WTC11 (cell line): ENCODE measurements around the gene GFY.

Experiments used
- CBFB ChIP-seq: sonication (generic); formaldehyde crosslinking; IDR thresholded peaks from 2 replicates; pipeline ENCODE4 v1.8.1; 2022; ENCODE audit warnings: mild to moderate bottlenecking, low read depth, missing genetic modification reagents
- ELF4 ChIP-seq: sonication (generic); formaldehyde crosslinking; IDR thresholded peaks from 2 replicates; pipeline ENCODE4 v1.8.1; 2022; ENCODE audit warnings: low read depth, mild to moderate bottlenecking, moderate library complexity, missing genetic modification reagents
- ETV6 ChIP-seq: sonication (generic); formaldehyde crosslinking; IDR thresholded peaks from 2 replicates; pipeline ENCODE4 v1.8.1; 2022; ENCODE audit warnings: mild to moderate bottlenecking, missing genetic modification reagents
- GABPB1 ChIP-seq: sonication (generic); formaldehyde crosslinking; IDR thresholded peaks from 2 replicates; pipeline ENCODE4 v1.8.1; 2023; ENCODE audit warnings: mild to moderate bottlenecking, missing genetic modification reagents
- GTF2I ChIP-seq: fragments of 250-450 bp; sonication (Bioruptor Pico); conservative IDR thresholded peaks from 2 replicates; pipeline ENCODE4 v1.4.0; 2021; ENCODE audit warnings: mild to moderate bottlenecking
- NR2C2 ChIP-seq: sonication (generic); formaldehyde crosslinking; IDR thresholded peaks from 2 replicates; pipeline ENCODE4 v1.8.0; 2022; ENCODE audit warnings: mild to moderate bottlenecking, missing genetic modification reagents
- NR3C1 ChIP-seq: sonication (generic); formaldehyde crosslinking; conservative IDR thresholded peaks from 2 replicates; pipeline ENCODE4 v1.8.1; 2023; ENCODE audit warnings: low read depth, mild to moderate bottlenecking, missing genetic modification reagents
- OVOL2 ChIP-seq: fragments of 250-450 bp; sonication (Bioruptor Pico); IDR thresholded peaks from 2 replicates; pipeline ENCODE4 v1.9.0; 2021; ENCODE audit warnings: mild to moderate bottlenecking, borderline replicate concordance
- ZNF317 ChIP-seq: sonication (generic); formaldehyde crosslinking; IDR thresholded peaks from 2 replicates; pipeline ENCODE4 v1.8.1; 2023; ENCODE audit warnings: low read depth, mild to moderate bottlenecking, moderate library complexity, missing genetic modification reagents, borderline replicate concordance
- TF ChIP-seq, protein P1 (sequence below): fragments of 250-450 bp; sonication (Bioruptor Pico); IDR thresholded peaks from 2 replicates; pipeline ENCODE4 v1.9.0; 2021; ENCODE audit warnings: mild to moderate bottlenecking
- TF ChIP-seq, protein P2 (sequence below): sonication (generic); formaldehyde crosslinking; IDR thresholded peaks from 2 replicates; pipeline ENCODE4 v1.8.1; 2023; ENCODE audit warnings: mild to moderate bottlenecking, missing genetic modification reagents, moderate library complexity
- TF ChIP-seq, protein P3 (sequence below): fragments of 200-600 bp; IDR thresholded peaks from 2 replicates; pipeline ENCODE4 v1.8.0; 2022; ENCODE audit warnings: antibody characterized with exemption
- TF ChIP-seq, protein P4 (sequence below): sonication (generic); formaldehyde crosslinking; conservative IDR thresholded peaks from 2 replicates; pipeline ENCODE4 v1.8.1; 2023; ENCODE audit warnings: mild to moderate bottlenecking, low read depth, missing genetic modification reagents, moderate library complexity

DNA sequence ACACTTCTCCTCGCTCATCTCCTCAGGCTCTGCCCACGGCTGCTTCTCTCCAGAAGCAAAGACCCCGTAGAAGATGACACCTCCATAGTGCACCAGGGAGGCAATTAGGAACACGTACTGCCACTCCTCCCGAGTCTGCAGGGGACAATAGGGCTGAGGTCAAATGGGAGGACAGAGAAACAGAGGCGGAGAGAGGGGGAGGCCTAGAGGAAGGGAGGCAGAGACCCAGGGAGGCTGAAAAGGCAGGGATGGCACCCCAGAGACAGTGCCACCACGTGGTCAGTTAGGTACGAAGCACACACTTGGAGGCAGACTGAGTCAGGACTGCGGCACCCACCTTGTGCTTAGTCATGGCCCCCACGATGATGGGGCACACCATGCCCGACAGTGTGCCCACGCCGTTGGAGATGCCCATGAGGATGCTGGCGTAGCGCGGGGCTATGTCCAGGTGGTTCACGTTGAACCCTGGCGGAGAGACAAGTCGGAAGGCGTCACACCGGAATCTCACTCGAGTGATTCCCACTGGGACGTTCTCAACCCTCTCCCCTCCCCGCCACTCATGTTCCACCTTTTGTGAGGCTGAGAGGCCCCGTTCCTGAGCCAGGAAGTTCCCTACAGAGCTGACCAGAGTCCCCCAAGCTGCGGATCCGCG, 5.6 kb downstream of the GFY start:
- TF ChIP-seq, protein P1, sequence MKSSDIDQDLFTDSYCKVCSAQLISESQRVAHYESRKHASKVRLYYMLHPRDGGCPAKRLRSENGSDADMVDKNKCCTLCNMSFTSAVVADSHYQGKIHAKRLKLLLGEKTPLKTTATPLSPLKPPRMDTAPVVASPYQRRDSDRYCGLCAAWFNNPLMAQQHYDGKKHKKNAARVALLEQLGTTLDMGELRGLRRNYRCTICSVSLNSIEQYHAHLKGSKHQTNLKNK (CRISPR knock-in tag) = no peak
- TF ChIP-seq, protein P2, sequence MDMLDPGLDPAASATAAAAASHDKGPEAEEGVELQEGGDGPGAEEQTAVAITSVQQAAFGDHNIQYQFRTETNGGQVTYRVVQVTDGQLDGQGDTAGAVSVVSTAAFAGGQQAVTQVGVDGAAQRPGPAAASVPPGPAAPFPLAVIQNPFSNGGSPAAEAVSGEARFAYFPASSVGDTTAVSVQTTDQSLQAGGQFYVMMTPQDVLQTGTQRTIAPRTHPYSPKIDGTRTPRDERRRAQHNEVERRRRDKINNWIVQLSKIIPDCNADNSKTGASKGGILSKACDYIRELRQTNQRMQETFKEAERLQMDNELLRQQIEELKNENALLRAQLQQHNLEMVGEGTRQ = peak; percentile 69
- TF ChIP-seq ETV6 (CRISPR knock-in tag) = no peak
- no peak for TF ChIP-seq OVOL2
- TF ChIP-seq, protein P3, sequence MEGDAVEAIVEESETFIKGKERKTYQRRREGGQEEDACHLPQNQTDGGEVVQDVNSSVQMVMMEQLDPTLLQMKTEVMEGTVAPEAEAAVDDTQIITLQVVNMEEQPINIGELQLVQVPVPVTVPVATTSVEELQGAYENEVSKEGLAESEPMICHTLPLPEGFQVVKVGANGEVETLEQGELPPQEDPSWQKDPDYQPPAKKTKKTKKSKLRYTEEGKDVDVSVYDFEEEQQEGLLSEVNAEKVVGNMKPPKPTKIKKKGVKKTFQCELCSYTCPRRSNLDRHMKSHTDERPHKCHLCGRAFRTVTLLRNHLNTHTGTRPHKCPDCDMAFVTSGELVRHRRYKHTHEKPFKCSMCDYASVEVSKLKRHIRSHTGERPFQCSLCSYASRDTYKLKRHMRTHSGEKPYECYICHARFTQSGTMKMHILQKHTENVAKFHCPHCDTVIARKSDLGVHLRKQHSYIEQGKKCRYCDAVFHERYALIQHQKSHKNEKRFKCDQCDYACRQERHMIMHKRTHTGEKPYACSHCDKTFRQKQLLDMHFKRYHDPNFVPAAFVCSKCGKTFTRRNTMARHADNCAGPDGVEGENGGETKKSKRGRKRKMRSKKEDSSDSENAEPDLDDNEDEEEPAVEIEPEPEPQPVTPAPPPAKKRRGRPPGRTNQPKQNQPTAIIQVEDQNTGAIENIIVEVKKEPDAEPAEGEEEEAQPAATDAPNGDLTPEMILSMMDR = peak; percentile 21; the same call in 1 of the 2 replicates
- TF ChIP-seq ELF4 (CRISPR knock-in tag) = no peak
- TF ChIP-seq ZNF317 (CRISPR knock-in tag) = no peak
- TF ChIP-seq CBFB (CRISPR knock-in tag) = no peak
- TF ChIP-seq GABPB1 = no peak
- no peak for TF ChIP-seq NR2C2
- TF ChIP-seq, protein P4, sequence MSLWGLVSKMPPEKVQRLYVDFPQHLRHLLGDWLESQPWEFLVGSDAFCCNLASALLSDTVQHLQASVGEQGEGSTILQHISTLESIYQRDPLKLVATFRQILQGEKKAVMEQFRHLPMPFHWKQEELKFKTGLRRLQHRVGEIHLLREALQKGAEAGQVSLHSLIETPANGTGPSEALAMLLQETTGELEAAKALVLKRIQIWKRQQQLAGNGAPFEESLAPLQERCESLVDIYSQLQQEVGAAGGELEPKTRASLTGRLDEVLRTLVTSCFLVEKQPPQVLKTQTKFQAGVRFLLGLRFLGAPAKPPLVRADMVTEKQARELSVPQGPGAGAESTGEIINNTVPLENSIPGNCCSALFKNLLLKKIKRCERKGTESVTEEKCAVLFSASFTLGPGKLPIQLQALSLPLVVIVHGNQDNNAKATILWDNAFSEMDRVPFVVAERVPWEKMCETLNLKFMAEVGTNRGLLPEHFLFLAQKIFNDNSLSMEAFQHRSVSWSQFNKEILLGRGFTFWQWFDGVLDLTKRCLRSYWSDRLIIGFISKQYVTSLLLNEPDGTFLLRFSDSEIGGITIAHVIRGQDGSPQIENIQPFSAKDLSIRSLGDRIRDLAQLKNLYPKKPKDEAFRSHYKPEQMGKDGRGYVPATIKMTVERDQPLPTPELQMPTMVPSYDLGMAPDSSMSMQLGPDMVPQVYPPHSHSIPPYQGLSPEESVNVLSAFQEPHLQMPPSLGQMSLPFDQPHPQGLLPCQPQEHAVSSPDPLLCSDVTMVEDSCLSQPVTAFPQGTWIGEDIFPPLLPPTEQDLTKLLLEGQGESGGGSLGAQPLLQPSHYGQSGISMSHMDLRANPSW (CRISPR knock-in tag) = no peak
- no peak for TF ChIP-seq GTF2I
- no peak for TF ChIP-seq NR3C1 (CRISPR knock-in tag)
